Fibroblast of the aortic adventitia (primary cell): Measurements from ENCODE around the gene FAM3A. TPM values are rescaled to one million over a fixed set of nuclear protein-coding genes. Genes with fewer than 3 reads are reported as not detected.

ENCODE experiments used
- DNase-seq: peaks from one replicate; pipeline ENCODE4 v3.0.0-alpha.2; 2010; ENCODE audit warnings: low read depth
- H3K4me3 ChIP-seq: 2 replicates; pipeline ENCODE4 v1.5.1; 2011; ENCODE audit warnings: low read depth, mild to moderate bottlenecking, control low read depth, low read length, moderate library complexity
- CTCF ChIP-seq: IDR thresholded peaks from 2 replicates; pipeline ENCODE4 v1.5.1; 2011; ENCODE audit warnings: mild to moderate bottlenecking, low read length, control low read depth, inconsistent platforms; ENCODE audit not compliant: insufficient read depth
- total RNA-seq: library from RNA; depleted of rRNA; stranded (reverse); fragments of >200 nt; gene quantifications from 2 replicates; pipeline ENCODE4 v1.2.3, GENCODE V29; 2012; ENCODE audit warnings: low replicate concordance

The FAM3A gene
- total RNA-seq, 1 donor: 20.0 TPM

GRCh38 chrX:154490414-154491083 lies 25.5 kb downstream of the FAM3A start, which contains the start of gene SLC10A3:
SLC10A3 (minus strand) TSS chrX:154490629; CDS start chrX:154488940, 1,689 bp downstream.
- TF ChIP-seq CTCF: no peak
- H3K4me3 ChIP-seq: peak within 1 kb of the TSS; percentile 72
- peak; percentile 89 for DNase-seq

GRCh38 chrX:154490021-154490413 lies 26.0 kb downstream of the FAM3A start:
- peak overlapping the region; percentile 68 for H3K4me3 ChIP-seq
- no peak for TF ChIP-seq CTCF
- DNase-seq: peak; percentile 60

- no peak for DNase-seq
- TF ChIP-seq CTCF: no peak
- peak overlapping the region; percentile 68 for H3K4me3 ChIP-seq
Observed at GRCh38 chrX:154489182-154489581, 26.9 kb downstream of the FAM3A start.

- TF ChIP-seq CTCF: no peak
- no peak for DNase-seq
- no peak overlapping the region for H3K4me3 ChIP-seq
Observed at GRCh38 chrX:154488336-154489075, 27.5 kb downstream of the FAM3A start.

GRCh38 chrX:154487518-154488290 lies 28.3 kb downstream of the FAM3A start:
- TF ChIP-seq CTCF: no peak
- DNase-seq: no peak
- no peak overlapping the region for H3K4me3 ChIP-seq

GRCh38 chrX:154486396-154487207 lies 29.4 kb downstream of the FAM3A start, which contains the start of gene UBL4A:
UBL4A (minus strand) TSS chrX:154486615; CDS start chrX:154486584, 31 bp downstream.
- peak within 1 kb of the TSS; percentile 67 for H3K4me3 ChIP-seq
- no peak for TF ChIP-seq CTCF
- DNase-seq: peak; percentile 15
